Activated CD8-positive, alpha-beta memory T cell treated with anti-CD3 and anti-CD28 coated beads, Interleukin-2, amount 50 U/mL, for 4 hours (primary cell): Measurements from ENCODE around the gene RAB29.
A peak's percentile ranks its signal among the peaks of the same experiment; 100 is the strongest.

Experiments
- DNase-seq: peaks from one replicate; pipeline ENCODE4 v3.0.0-alpha.2; 2020

Gene RAB29

GRCh38 chr1:205794011-205794730 is 18.9 kb upstream of the RAB29 start:
- DNase-seq: no peak

- no peak for DNase-seq
Measured at GRCh38 chr1:205792961-205793673, 17.8 kb upstream of the RAB29 start.

GRCh38 chr1:205792481-205792881 is 17.2 kb upstream of the RAB29 start:
- no peak for DNase-seq

GRCh38 chr1:205791568-205792180 is 16.4 kb upstream of the RAB29 start:
- peak; percentile 63 for DNase-seq

GRCh38 chr1:205787287-205787916 is 12.1 kb upstream of the RAB29 start:
- DNase-seq: no peak

GRCh38 chr1:205786601-205787000 is 11.3 kb upstream of the RAB29 start:
- no peak for DNase-seq

- DNase-seq: no peak
Measured at GRCh38 chr1:205785446-205785845, 10.2 kb upstream of the RAB29 start.

GRCh38 chr1:205783904-205784303 is 8.6 kb upstream of the RAB29 start:
- DNase-seq: no peak

GRCh38 chr1:205783433-205783795 is 8.1 kb upstream of the RAB29 start:
- no peak for DNase-seq

GRCh38 chr1:205782627-205783432 is 7.5 kb upstream of the RAB29 start:
- no peak for DNase-seq

GRCh38 chr1:205780335-205780734 is 5.1 kb upstream of the RAB29 start:
- DNase-seq: no peak

GRCh38 chr1:205777994-205778393 is 2.7 kb upstream of the RAB29 start:
- no peak for DNase-seq

- DNase-seq: no peak
Measured at GRCh38 chr1:205775717-205776056, 405 bp upstream of the RAB29 start.

- DNase-seq: peak; percentile 23
Measured at GRCh38 chr1:205774198-205775014, 876 bp downstream of the RAB29 start.

- no peak for DNase-seq
Measured at GRCh38 chr1:205772607-205773032, 2.7 kb downstream of the RAB29 start.

GRCh38 chr1:205770618-205771017 is 4.7 kb downstream of the RAB29 start:
- DNase-seq: no peak

GRCh38 chr1:205769641-205770365 is 5.5 kb downstream of the RAB29 start:
- no peak for DNase-seq

- no peak for DNase-seq
Measured at GRCh38 chr1:205767248-205767647, 8.0 kb downstream of the RAB29 start.

GRCh38 chr1:205766570-205766969 is 8.7 kb downstream of the RAB29 start:
- no peak for DNase-seq

GRCh38 chr1:205766038-205766437 is 9.2 kb downstream of the RAB29 start:
- DNase-seq: no peak

GRCh38 chr1:205764578-205764977 is 10.7 kb downstream of the RAB29 start:
- no peak for DNase-seq
